Measurements from ENCODE around the gene TMEM242. TPM values are rescaled to one million over a fixed set of nuclear protein-coding genes. Genes with fewer than 3 reads are reported as not detected.

The TMEM242 gene
- polyA plus RNA-seq (17.6 and 19.4 TPM in 2 replicates), polyA minus RNA-seq (14.9 and 18.9 TPM in 2 replicates)

DNA sequence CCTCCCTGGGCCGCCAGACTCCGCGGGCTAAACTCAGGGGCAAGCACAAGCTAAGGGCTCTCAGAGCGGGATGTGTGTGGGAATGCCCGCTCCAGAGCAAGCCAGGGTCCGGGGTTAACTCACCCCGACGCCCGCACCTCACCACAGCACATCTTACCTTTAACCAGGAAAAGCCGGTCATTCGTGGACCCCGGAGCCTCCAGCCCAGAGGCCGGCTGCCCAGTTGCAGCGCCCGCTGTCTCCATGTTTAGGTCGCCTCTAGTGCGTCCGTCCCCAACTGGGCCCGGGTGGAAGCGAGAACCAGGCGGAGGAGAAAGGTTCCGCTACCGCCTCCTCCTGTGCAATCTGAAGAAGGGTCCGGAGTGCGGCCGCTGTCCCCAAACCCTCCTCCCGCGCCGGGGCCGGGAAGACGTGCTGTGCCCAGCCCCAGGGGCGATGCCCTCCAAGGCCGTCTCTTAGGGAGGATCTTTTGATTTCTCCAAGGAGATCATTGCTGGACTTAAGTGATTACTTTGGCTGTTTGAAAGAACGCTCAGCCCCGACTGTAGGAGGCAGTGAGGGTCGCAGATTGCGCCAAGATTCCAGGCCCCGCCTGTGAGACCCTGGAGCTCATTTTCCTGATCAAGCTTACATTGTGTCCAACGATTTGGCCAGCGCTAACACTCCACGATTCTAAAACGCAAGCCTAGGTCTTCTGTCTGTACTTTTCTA lies at the start of gene TMEM242:
TMEM242 (minus strand) TSS at position 265 of the 711 bp plus-strand sequence; CDS start at position 245, 20 bp downstream.
- H3K36me3 ChIP-seq (ENCODE audit: insufficient read depth, low read length) = no peaks in the 10 kb centered on the region
- H3K79me2 ChIP-seq (replicated peaks; ENCODE audit: insufficient read depth, low read length) = peaks cover 13% of the 10 kb centered on the region
- H3K4me2 ChIP-seq (ENCODE audit: low read length) = peak within 1 kb of the TSS; percentile 83
- H3K9me3 ChIP-seq (ENCODE audit: low read length) = no peaks in the 10 kb centered on the region
- H4K20me1 ChIP-seq (ENCODE audit: insufficient read depth) = no peaks in the 10 kb centered on the region
- H3K27ac ChIP-seq (ENCODE audit: low read length) = peak within 1 kb of the TSS; percentile 84
- TF ChIP-seq EZH2 (IDR thresholded peaks at IDR 0.05; ENCODE audit: borderline replicate concordance, insufficient read depth, low read length, poor library complexity, severe bottlenecking) (no peak), TAF1 (IDR thresholded peaks at IDR 0.05; ENCODE audit: low read depth) (peak; percentile 88), RAD21 (conservative IDR thresholded peaks at IDR 0.05) (peak; percentile 72), SMC3 (conservative IDR thresholded peaks at IDR 0.05; ENCODE audit: poor library complexity) (peak; percentile 71), POLR2AphosphoS5 (IDR thresholded peaks at IDR 0.05) (peak; percentile 82), MXI1 (conservative IDR thresholded peaks at IDR 0.05; ENCODE audit: poor library complexity, severe bottlenecking) (peak; percentile 73), EP300 (conservative IDR thresholded peaks at IDR 0.05; ENCODE audit: poor library complexity, severe bottlenecking) (peak; percentile 44)
- TF ChIP-seq, protein P1, sequence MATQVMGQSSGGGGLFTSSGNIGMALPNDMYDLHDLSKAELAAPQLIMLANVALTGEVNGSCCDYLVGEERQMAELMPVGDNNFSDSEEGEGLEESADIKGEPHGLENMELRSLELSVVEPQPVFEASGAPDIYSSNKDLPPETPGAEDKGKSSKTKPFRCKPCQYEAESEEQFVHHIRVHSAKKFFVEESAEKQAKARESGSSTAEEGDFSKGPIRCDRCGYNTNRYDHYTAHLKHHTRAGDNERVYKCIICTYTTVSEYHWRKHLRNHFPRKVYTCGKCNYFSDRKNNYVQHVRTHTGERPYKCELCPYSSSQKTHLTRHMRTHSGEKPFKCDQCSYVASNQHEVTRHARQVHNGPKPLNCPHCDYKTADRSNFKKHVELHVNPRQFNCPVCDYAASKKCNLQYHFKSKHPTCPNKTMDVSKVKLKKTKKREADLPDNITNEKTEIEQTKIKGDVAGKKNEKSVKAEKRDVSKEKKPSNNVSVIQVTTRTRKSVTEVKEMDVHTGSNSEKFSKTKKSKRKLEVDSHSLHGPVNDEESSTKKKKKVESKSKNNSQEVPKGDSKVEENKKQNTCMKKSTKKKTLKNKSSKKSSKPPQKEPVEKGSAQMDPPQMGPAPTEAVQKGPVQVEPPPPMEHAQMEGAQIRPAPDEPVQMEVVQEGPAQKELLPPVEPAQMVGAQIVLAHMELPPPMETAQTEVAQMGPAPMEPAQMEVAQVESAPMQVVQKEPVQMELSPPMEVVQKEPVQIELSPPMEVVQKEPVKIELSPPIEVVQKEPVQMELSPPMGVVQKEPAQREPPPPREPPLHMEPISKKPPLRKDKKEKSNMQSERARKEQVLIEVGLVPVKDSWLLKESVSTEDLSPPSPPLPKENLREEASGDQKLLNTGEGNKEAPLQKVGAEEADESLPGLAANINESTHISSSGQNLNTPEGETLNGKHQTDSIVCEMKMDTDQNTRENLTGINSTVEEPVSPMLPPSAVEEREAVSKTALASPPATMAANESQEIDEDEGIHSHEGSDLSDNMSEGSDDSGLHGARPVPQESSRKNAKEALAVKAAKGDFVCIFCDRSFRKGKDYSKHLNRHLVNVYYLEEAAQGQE (IDR thresholded peaks at IDR 0.05; ENCODE audit: borderline replicate concordance) = peak; percentile 72
- TF ChIP-seq, protein P2, sequence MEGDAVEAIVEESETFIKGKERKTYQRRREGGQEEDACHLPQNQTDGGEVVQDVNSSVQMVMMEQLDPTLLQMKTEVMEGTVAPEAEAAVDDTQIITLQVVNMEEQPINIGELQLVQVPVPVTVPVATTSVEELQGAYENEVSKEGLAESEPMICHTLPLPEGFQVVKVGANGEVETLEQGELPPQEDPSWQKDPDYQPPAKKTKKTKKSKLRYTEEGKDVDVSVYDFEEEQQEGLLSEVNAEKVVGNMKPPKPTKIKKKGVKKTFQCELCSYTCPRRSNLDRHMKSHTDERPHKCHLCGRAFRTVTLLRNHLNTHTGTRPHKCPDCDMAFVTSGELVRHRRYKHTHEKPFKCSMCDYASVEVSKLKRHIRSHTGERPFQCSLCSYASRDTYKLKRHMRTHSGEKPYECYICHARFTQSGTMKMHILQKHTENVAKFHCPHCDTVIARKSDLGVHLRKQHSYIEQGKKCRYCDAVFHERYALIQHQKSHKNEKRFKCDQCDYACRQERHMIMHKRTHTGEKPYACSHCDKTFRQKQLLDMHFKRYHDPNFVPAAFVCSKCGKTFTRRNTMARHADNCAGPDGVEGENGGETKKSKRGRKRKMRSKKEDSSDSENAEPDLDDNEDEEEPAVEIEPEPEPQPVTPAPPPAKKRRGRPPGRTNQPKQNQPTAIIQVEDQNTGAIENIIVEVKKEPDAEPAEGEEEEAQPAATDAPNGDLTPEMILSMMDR (IDR thresholded peaks at IDR 0.05; ENCODE audit: poor library complexity, severe bottlenecking) = peak; percentile 87
- H3K27me3 ChIP-seq (ENCODE audit: insufficient read depth, low read depth, low read length) = no peaks in the 10 kb centered on the region
- H3K9ac ChIP-seq (ENCODE audit: low read length) = peak within 1 kb of the TSS; percentile 79
- H2AFZ ChIP-seq (ENCODE audit: low read depth, low read length) = peak within 1 kb of the TSS; percentile 79
- peak within 1 kb of the TSS; percentile 89 for H3K4me3 ChIP-seq (ENCODE audit: low read length)
- H3F3A ChIP-seq (ENCODE audit: insufficient read depth, low read length, poor library complexity, severe bottlenecking) = no peaks in the 10 kb centered on the region
- no peaks in the 10 kb centered on the region for H3K9me2 ChIP-seq (ENCODE audit: insufficient read depth, low read length)

DNA sequence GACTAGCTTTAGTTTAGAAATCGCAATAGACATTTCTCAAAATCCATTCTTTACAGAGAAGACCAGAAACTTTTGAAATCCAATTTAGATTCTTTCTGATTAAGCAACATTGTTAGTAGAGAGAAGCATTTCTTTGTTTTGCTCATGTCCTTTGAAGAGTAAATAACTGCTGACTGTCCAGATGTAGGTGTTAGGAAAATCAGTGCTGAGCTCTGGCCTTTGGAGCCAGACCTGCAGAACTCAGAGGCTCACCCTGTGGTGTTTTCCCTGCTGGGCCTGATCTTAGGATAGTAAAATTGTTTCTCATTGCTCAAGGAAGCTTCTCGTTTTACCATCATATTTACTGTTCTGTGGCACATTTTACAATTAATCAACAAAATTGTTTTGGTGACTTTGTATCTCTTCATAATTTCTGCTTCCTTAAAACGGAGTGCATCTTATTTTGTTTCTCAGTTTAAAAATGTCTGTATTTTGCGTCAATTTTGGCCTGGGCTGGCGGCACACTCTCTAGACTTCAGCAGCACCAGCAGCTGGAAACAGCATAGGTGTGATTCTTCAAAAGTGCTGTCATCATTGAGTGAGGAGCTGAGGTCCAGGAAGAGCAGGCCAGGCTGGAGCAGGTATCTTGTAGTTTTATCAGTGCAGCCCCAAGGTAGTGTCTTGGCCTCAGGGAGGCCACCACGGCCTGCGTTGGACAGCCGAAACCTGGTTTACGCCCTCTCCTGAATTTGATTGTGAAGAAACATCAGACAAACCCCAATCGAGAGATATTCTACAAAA lies 49.4 kb upstream of the TMEM242 start:
- H3K4me2 ChIP-seq (ENCODE audit: low read length) = no peak overlapping the region
- H4K20me1 ChIP-seq (ENCODE audit: insufficient read depth) = no peaks in the 10 kb centered on the region
- TF ChIP-seq EP300 (conservative IDR thresholded peaks at IDR 0.05; ENCODE audit: poor library complexity, severe bottlenecking) (no peak), TAF1 (IDR thresholded peaks at IDR 0.05; ENCODE audit: low read depth) (no peak), MXI1 (conservative IDR thresholded peaks at IDR 0.05; ENCODE audit: poor library complexity, severe bottlenecking) (no peak), POLR2AphosphoS5 (IDR thresholded peaks at IDR 0.05) (no peak), SMC3 (conservative IDR thresholded peaks at IDR 0.05; ENCODE audit: poor library complexity) (no peak), RAD21 (conservative IDR thresholded peaks at IDR 0.05) (no peak)
- TF ChIP-seq, protein P2 (IDR thresholded peaks at IDR 0.05; ENCODE audit: poor library complexity, severe bottlenecking) = no peak
- TF ChIP-seq, protein P1 (IDR thresholded peaks at IDR 0.05; ENCODE audit: borderline replicate concordance) = no peak
- H3F3A ChIP-seq (ENCODE audit: insufficient read depth, low read length, poor library complexity, severe bottlenecking) = no peaks in the 10 kb centered on the region
- no peaks in the 10 kb centered on the region for H3K36me3 ChIP-seq (ENCODE audit: insufficient read depth, low read length)
- no peaks in the 10 kb centered on the region for H3K9me3 ChIP-seq (ENCODE audit: low read length)
- no peak overlapping the region for H3K9ac ChIP-seq (ENCODE audit: low read length)
- no peak overlapping the region for H2AFZ ChIP-seq (ENCODE audit: low read depth, low read length)
- H3K27ac ChIP-seq (ENCODE audit: low read length) = no peak overlapping the region
- no peaks in the 10 kb centered on the region for H3K27me3 ChIP-seq (ENCODE audit: insufficient read depth, low read depth, low read length)
- no peaks in the 10 kb centered on the region for H3K79me2 ChIP-seq (replicated peaks; ENCODE audit: insufficient read depth, low read length)
- no peak overlapping the region for H3K4me3 ChIP-seq (ENCODE audit: low read length)
- no peaks in the 10 kb centered on the region for H3K9me2 ChIP-seq (ENCODE audit: insufficient read depth, low read length)
